CD8-positive, alpha-beta memory T cell (primary cell): Measurements from ENCODE around the gene DENND2D. TPM values are rescaled to one million over a fixed set of nuclear protein-coding genes. Genes with fewer than 3 reads are reported as not detected.

Experiments used
- CTCF ChIA-PET: fragments of 350-600 bp; sonication (Branson Sonifier 250); formaldehyde crosslinking; loops from one replicate; lab custom pipeline; 2021; ENCODE audit warnings: antibody characterized with exemption; lab: Charles Lee
- POLR2A ChIA-PET: fragments of 350-600 bp; sonication (Branson Sonifier 250); formaldehyde crosslinking; loops from one replicate; lab custom pipeline; 2021; ENCODE audit warnings: antibody characterized with exemption; lab: Charles Lee
- DNase-seq, 5 donors: peaks; one replicate each; pipeline versions ENCODE4 v3.0.0 to v3.0.0-alpha.2; 2020 to 2022; ENCODE audit warnings: mixed read lengths in 1 of 5
- H3K27ac ChIP-seq: one replicate; pipeline ENCODE4 v1.7.0; 2013; ENCODE audit warnings: low read depth, mild to moderate bottlenecking, low read length, moderate library complexity
- H3K27me3 ChIP-seq: 2 replicates; pipeline ENCODE4 v1.7.0; 2013; ENCODE audit warnings: low read length, mild to moderate bottlenecking; ENCODE audit not compliant: insufficient read depth, poor library complexity, severe bottlenecking
- H3K36me3 ChIP-seq: 2 replicates; pipeline ENCODE4 v1.7.0; 2013; ENCODE audit warnings: mild to moderate bottlenecking, low read length, moderate library complexity; ENCODE audit not compliant: insufficient read depth
- H3K4me1 ChIP-seq: 2 replicates; pipeline ENCODE4 v1.7.0; 2013; ENCODE audit warnings: mild to moderate bottlenecking, low read length, moderate library complexity; ENCODE audit not compliant: insufficient read depth
- H3K4me3 ChIP-seq: 2 replicates; pipeline ENCODE4 v1.7.0; 2013; ENCODE audit warnings: mild to moderate bottlenecking, low read length
- H3K9me3 ChIP-seq: 2 replicates; pipeline ENCODE4 v1.7.0; 2013; ENCODE audit warnings: mild to moderate bottlenecking, low read length
- H3K27ac Mint-ChIP-seq, 8 donors: one replicate each; pipeline ENCODE4 v1.8.0; 2020 to 2021; ENCODE audit warnings: mixed read lengths in 8 of 8, mild to moderate bottlenecking in 6 of 8, inconsistent platforms in 3 of 8, moderate library complexity in 3 of 8
- H3K27me3 Mint-ChIP-seq, 2 donors: one replicate each; pipeline ENCODE4 v1.8.0; 2020 to 2021; ENCODE audit warnings: mixed read lengths in 2 of 2, mild to moderate bottlenecking in 1 of 2, moderate library complexity in 1 of 2
- H3K36me3 Mint-ChIP-seq, 3 donors: one replicate each; pipeline ENCODE4 v1.8.0; 2020 to 2021; ENCODE audit warnings: mixed read lengths in 3 of 3, inconsistent platforms in 1 of 3, mild to moderate bottlenecking in 1 of 3
- H3K4me1 Mint-ChIP-seq, 3 donors: one replicate each; pipeline ENCODE4 v1.8.0; 2020 to 2021; ENCODE audit warnings: mixed read lengths in 3 of 3, inconsistent platforms in 1 of 3, mild to moderate bottlenecking in 1 of 3
- H3K4me3 Mint-ChIP-seq, 7 donors: one replicate each; pipeline ENCODE4 v1.8.0; 2020 to 2021; ENCODE audit warnings: mixed read lengths in 7 of 7, mild to moderate bottlenecking in 6 of 7, moderate library complexity in 4 of 7, inconsistent platforms in 2 of 7
- H3K9me3 Mint-ChIP-seq, 5 donors: one replicate each; pipeline ENCODE4 v1.8.0; 2020 to 2022; ENCODE audit warnings: mixed read lengths in 5 of 5, mild to moderate bottlenecking in 3 of 5, moderate library complexity in 2 of 5, inconsistent platforms in 1 of 5
- polyA plus RNA-seq: library from polyadenylated mRNA; unstranded; fragments of 300-500 nt; fragmentation: Illumina TruSeq; gene quantifications from one replicate; pipeline ENCODE4 v1.2.3, GENCODE V29; 2021
- total RNA-seq, 2 experiments: library from RNA; stranded (reverse); gene quantifications; one replicate each; pipeline ENCODE4 v1.2.3, GENCODE V29; 2021

Gene DENND2D
- total and polyA plus RNA-seq, 3 experiments from 2014 or later: 185 to 258 (median 196) TPM

DNA sequence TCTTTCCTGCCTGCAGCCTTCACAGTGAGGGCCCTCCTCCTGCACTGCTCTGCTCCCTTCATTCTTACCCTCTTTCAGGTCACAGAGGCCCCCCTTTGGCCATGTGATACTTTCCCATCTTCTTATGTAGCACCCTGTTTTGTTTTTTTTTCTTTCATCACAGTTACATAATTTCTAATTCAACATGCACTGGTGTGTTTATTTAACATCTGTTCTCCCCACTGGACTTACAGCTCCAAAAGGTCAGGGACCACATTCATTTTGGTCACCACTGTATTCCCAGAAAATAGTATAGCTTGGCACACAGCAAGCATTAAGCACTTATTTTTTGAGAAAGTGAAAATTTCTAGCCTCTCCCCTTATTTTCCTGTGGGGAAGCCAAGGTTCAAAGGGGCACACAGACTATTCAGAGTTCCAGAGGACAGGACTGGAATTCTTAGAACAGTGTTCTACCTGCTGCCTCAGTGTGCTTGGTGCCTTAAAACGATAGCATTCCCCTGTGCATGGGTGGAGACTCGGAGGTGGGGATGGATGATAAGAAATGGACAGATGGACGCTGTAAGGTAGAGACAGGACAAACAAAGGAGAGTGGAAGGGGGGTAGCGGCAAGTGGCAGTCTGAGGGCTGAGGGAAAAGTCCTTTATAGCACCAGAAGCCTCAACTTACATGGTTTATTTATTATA, 5.3 kb downstream of the DENND2D start:
- DNase-seq: no peak

DNA sequence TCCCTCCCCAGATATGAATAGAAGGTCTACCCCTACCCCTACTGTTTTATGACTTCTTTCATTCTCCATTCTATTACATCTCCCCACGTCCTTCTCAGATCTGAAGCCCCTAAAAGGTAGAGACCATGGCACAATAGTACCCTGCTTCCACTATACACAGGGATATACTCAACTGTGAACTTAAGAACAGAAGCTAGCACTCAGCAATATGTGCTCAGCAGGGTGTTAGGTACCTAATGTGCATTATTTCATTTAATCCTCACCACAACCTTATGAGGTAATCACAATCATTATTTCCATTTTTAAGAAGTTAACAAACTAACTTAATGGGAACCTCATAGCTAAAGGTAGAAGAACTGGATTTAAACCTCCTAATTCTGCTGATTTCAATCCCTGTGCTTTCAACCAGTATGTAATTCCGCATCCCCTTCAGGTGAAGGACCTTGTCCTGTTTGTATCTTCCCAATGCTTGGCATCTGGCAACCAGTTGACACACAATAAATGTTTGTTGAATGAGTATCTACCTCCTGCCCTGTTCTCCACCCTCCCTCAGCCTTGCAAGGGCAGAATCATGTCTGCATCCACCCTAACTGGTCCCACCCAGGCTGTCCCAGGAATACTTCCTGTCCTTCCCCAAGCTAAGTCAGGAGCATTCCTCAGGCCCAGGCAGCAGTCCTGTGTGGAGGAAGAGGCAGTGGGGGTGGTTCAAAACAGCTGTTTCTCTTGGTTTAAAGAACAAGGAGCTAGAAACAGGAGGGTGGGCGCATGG, 6.5 kb downstream of the DENND2D start:
- H3K4me3 Mint-ChIP-seq: peak overlapping the region; percentile 71 to 100 (median 98)
- peaks cover 64 to 99% (median 67%) of the 10 kb centered on the region in 3 donors for H3K36me3 Mint-ChIP-seq
- no peaks in the 10 kb centered on the region for H3K27me3 Mint-ChIP-seq
- Histone ChIP-seq H3K27ac (no peak overlapping the region), H3K4me1 (peaks cover 85% of the 10 kb centered on the region), H3K9me3 (no peaks in the 10 kb centered on the region), H3K4me3 (peak overlapping the region; percentile 33), H3K36me3 (peaks cover 97% of the 10 kb centered on the region), H3K27me3 (no peaks in the 10 kb centered on the region)
- peaks cover 89 to 92% (median 90%) of the 10 kb centered on the region in 3 donors for H3K4me1 Mint-ChIP-seq
- POLR2A ChIA-PET: interaction anchor here (1.0 to 1.8 kb wide), 2 partner anchors 10 to 22 kb away, joined by 4 to 6 read pairs; no protein-coding TSS in a partner anchor
- CTCF ChIA-PET: interaction anchor here (0.8 to 2.2 kb wide), 5 partner anchors 25 to 141 kb away, joined by 3 to 9 read pairs (median 3); no protein-coding TSS in a partner anchor
- no peaks in the 10 kb centered on the region for H3K9me3 Mint-ChIP-seq
- no peak for DNase-seq
- H3K27ac Mint-ChIP-seq: peak overlapping the region; percentile 93 to 100 (median 96)

More for the DNA sequence above, 5.3 kb downstream of the DENND2D start:
- Histone ChIP-seq H3K27ac (peak overlapping the region; percentile 10), H3K4me3 (peak overlapping the region; percentile 96), H3K4me1 (peaks cover 74% of the 10 kb centered on the region), H3K27me3 (no peaks in the 10 kb centered on the region), H3K36me3 (peaks cover 91% of the 10 kb centered on the region), H3K9me3 (no peaks in the 10 kb centered on the region)
- Mint-ChIP-seq H3K4me1 (peaks cover 77 to 82% (median 79%) of the 10 kb centered on the region in 3 donors), H3K27me3 (no peaks in the 10 kb centered on the region), H3K4me3 (peak overlapping the region; percentile 71 to 100 (median 98)), H3K36me3 (peaks cover 58 to 100% (median 69%) of the 10 kb centered on the region in 3 donors), H3K27ac (peak overlapping the region; percentile 93 to 100 (median 96)), H3K9me3 (no peaks in the 10 kb centered on the region)
- CTCF ChIA-PET: interaction anchor here (2.1 to 10.8 kb wide), 4 partner anchors 12 to 205 kb away, joined by 6 to 252 read pairs (median 12); no protein-coding TSS in a partner anchor
- POLR2A ChIA-PET: interaction anchor here (0.7 to 10.8 kb wide), 3 partner anchors 9 to 24 kb away, joined by 3 to 259 read pairs (median 3); no protein-coding TSS in a partner anchor

DNA sequence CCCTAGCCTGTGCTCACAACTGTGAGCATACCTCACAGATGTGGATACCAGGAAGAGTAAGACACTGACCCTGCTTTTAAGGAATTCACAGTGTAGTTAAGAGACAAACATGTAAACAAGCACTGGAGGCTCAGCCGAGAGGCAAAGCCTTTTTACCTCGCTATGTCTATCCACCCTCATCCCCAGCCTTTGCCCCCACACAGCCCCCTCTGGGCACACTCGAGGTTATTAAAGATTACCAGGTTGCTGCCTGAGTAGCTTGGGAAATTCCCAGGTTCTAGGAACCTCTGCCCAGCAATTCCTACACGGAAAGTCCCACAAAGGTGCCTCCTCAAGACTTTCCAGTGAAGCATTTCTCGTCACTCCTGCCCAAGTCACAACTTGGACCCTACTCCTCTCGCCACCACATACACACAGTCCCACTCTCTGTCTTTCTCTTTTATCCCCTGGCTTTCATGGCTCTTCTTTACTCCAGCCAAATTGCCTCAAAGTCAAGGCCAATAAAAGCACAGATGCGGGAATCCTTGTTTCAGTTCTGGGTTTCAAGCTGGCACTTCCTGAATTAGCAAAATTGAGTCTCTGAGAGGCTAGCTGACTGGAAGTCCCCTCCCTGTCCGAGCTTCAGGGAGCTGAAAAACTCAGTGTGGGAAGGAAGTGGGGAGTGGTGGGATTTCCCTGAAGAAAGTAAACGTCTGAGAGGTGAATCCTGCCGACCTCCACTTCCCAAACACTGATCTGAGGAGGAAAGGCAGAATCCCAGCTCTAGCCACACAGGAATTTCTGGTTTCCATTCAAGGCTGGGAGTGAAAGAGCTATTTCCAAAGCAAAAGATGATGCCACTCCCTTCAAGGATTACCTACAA, 7.6 kb downstream of the DENND2D start:
- H3K36me3 Mint-ChIP-seq: peaks cover 60 to 99% (median 61%) of the 10 kb centered on the region in 3 donors
- POLR2A ChIA-PET: interaction anchor here (0.6 to 2.7 kb wide), 7 partner anchors 8 to 39 kb away, joined by 3 to 12 read pairs (median 4); partner anchors contain the start of gene DENND2D
- H3K4me1 Mint-ChIP-seq: peaks cover 98 to 100% (median 100%) of the 10 kb centered on the region in 3 donors
- CTCF ChIA-PET: interaction anchor here (1.0 to 2.2 kb wide), 5 partner anchors 28 to 315 kb away, joined by 3 to 9 read pairs (median 4); no protein-coding TSS in a partner anchor
- Histone ChIP-seq H3K4me3 (peak overlapping the region; percentile 17), H3K9me3 (no peaks in the 10 kb centered on the region), H3K27me3 (no peaks in the 10 kb centered on the region), H3K27ac (no peak overlapping the region), H3K36me3 (peaks cover 97% of the 10 kb centered on the region), H3K4me1 (peaks cover 95% of the 10 kb centered on the region)
- no peaks in the 10 kb centered on the region for H3K27me3 Mint-ChIP-seq
- peak in 3 of 5 donors; percentile 27 to 34 (median 34) for DNase-seq
- no peaks in the 10 kb centered on the region for H3K9me3 Mint-ChIP-seq
- peak overlapping the region; percentile 93 to 100 (median 96) for H3K27ac Mint-ChIP-seq
- peak overlapping the region; percentile 53 to 100 (median 97) for H3K4me3 Mint-ChIP-seq

DNA sequence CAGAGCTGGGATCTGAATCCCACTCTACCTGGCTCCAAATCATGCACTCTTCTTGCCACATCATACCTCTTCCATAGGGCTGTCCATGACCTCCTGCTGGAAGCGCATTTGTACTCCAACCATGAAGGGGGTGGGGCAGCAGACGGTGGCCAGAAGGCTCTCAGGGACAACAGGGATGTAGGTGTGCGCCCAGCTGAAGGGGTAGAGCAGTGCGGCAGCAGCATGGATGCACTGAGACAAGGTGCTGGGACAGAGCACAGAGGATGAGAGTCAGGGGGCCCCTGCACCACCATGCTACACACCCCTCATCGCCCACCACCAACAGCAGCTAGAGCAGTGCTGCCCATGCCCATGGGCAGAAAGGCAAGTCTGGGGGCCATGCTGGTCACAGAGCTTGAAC, 8.4 kb downstream of the DENND2D start:
- H3K36me3 Mint-ChIP-seq: peaks cover 53 to 99% (median 55%) of the 10 kb centered on the region in 3 donors
- H3K27me3 Mint-ChIP-seq: no peaks in the 10 kb centered on the region
- peaks cover 96 to 100% (median 98%) of the 10 kb centered on the region in 3 donors for H3K4me1 Mint-ChIP-seq
- H3K4me3 Mint-ChIP-seq: peak overlapping the region in 5 of 7 donors; percentile 3 to 97 (median 20)
- DNase-seq: no peak
- Histone ChIP-seq H3K9me3 (no peaks in the 10 kb centered on the region), H3K4me1 (peaks cover 99% of the 10 kb centered on the region), H3K36me3 (peaks cover 97% of the 10 kb centered on the region), H3K27me3 (no peaks in the 10 kb centered on the region), H3K27ac (no peak overlapping the region), H3K4me3 (peak overlapping the region; percentile 17)
- CTCF ChIA-PET: interaction anchor here (0.9 to 2.2 kb wide), 10 partner anchors 12 to 316 kb away, joined by 3 to 9 read pairs (median 3); partner anchors contain the start of genes CEPT1 and DRAM2
- H3K27ac Mint-ChIP-seq: peak overlapping the region; percentile 93 to 100 (median 96)
- POLR2A ChIA-PET: interaction anchor here (0.5 to 2.7 kb wide), 8 partner anchors 9 to 137 kb away, joined by 3 to 12 read pairs (median 4); partner anchors contain the start of gene DENND2D
- H3K9me3 Mint-ChIP-seq: no peaks in the 10 kb centered on the region

DNA sequence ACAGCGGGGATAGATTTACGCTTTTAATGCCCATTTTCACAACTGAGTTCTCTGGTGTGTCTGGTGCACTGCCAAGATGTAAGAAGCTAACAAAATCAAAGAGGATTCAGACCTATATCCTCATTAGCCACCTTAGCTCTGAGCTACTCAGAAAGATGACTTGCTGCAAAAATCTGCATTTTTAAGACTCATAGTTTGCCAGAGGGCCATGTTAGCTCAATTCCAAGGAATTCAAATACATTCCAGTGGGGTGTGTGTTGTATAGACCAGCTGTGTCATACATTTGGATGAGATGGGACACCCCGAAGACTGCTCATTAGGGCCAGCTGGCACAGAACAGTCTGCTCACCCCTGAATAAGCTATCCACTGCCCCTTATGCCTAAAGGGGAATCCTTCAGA, 8.9 kb downstream of the DENND2D start:
- Histone ChIP-seq H3K36me3 (peaks cover 97% of the 10 kb centered on the region), H3K4me1 (peaks cover 99% of the 10 kb centered on the region), H3K9me3 (no peaks in the 10 kb centered on the region), H3K27ac (no peak overlapping the region), H3K4me3 (no peak overlapping the region), H3K27me3 (no peaks in the 10 kb centered on the region)
- peak overlapping the region; percentile 63 to 100 (median 96) for H3K27ac Mint-ChIP-seq
- ChIA-PET CTCF (interaction anchor here (0.9 to 2.0 kb wide), 8 partner anchors 12 to 316 kb away, joined by 3 to 4 read pairs (median 3); partner anchors contain the start of genes CEPT1 and DRAM2), POLR2A (interaction anchor here (0.7 to 2.7 kb wide), 7 partner anchors 8 to 32 kb away, joined by 3 to 12 read pairs (median 4); partner anchors contain the start of gene DENND2D)
- H3K9me3 Mint-ChIP-seq: no peaks in the 10 kb centered on the region
- peaks cover 47 to 99% (median 52%) of the 10 kb centered on the region in 3 donors for H3K36me3 Mint-ChIP-seq
- peak overlapping the region in 4 of 7 donors; percentile 3 to 47 (median 21) for H3K4me3 Mint-ChIP-seq
- H3K4me1 Mint-ChIP-seq: peaks cover 96 to 100% (median 98%) of the 10 kb centered on the region in 3 donors
- no peaks in the 10 kb centered on the region for H3K27me3 Mint-ChIP-seq
- DNase-seq: no peak

DNA sequence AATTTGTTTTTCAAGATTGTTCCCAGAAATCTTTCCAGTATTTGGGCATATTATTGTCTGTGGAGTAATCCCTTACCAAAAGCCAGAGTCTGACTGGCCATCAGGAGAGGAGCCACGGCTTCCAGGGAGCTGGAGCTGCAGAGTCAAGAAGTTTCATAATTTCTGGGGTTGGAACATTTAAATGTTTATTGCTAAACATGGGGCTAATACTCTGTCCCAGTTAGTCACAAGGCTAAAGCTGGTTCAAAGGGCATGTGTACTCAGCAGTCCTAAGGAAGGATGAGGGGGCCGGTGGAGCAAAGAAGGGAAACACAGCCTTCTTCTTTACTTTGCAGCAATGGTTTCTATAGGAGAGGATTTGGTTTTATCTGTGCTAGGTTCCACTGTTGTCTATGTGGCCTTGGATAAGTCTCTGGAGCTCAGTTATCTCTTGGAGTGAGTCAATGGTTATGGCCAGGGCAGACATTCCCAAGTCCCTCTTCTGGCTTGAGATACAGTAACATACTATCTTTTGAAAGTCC, 9.5 kb downstream of the DENND2D start:
- CTCF ChIA-PET: interaction anchor here (0.9 to 2.0 kb wide), 7 partner anchors 13 to 142 kb away, joined by 3 to 4 read pairs (median 3); partner anchors contain the start of genes CEPT1 and DRAM2

More for the DNA sequence above, 9.5 kb downstream of the DENND2D start:
- Mint-ChIP-seq H3K36me3 (peaks cover 42 to 99% (median 47%) of the 10 kb centered on the region in 3 donors), H3K27ac (peak overlapping the region; percentile 63 to 100 (median 94)), H3K27me3 (no peaks in the 10 kb centered on the region), H3K9me3 (no peaks in the 10 kb centered on the region), H3K4me1 (peaks cover 94 to 100% (median 98%) of the 10 kb centered on the region in 3 donors), H3K4me3 (peak overlapping the region in 2 of 7 donors; percentile 10 to 47)
- no peak for DNase-seq
- Histone ChIP-seq H3K4me1 (peaks cover 99% of the 10 kb centered on the region), H3K27me3 (no peaks in the 10 kb centered on the region), H3K27ac (no peak overlapping the region), H3K9me3 (no peaks in the 10 kb centered on the region), H3K36me3 (peaks cover 96% of the 10 kb centered on the region), H3K4me3 (no peak overlapping the region)
- POLR2A ChIA-PET: interaction anchor here (0.7 to 2.7 kb wide), 7 partner anchors 8 to 33 kb away, joined by 3 to 12 read pairs (median 4); partner anchors contain the start of gene DENND2D
